Caco-2 (cell line): ENCODE measurements around the gene MED20. TPM values are rescaled to one million over a fixed set of nuclear protein-coding genes. Genes with fewer than 3 reads are reported as not detected.
"Not testable (repeated sequence)": the region's sequence is repeated elsewhere in the genome, so short reads cannot be mapped to it uniquely, and the experiment has no call there.

Source experiments
- BruUV-seq: library from RNA; stranded (reverse); fragments of 400-500 nt; replicated peaks from 2 replicates; lab custom pipeline; 2021; lab: Mats Ljungman, UMichigan
- CTCF ChIA-PET: fragments of 300-600 bp; sonication (Branson Sonifier 250); formaldehyde crosslinking; loops from one replicate; lab custom pipeline; 2022; ENCODE audit warnings: antibody characterized with exemption; lab: Charles Lee
- POLR2A ChIA-PET: fragments of 300-600 bp; sonication (Branson Sonifier 250); formaldehyde crosslinking; loops from one replicate; lab custom pipeline; 2022; ENCODE audit warnings: antibody characterized with exemption; lab: Charles Lee
- DNase-seq, 2 experiments: peaks; one replicate each; pipeline versions ENCODE4 v3.0.0 to v3.0.0-alpha.2; 2020 to 2022
- H3K27me3 ChIP-seq: replicated peaks from 2 replicates; pipeline ENCODE4 v1.6.0; 2011; ENCODE audit warnings: low read length; ENCODE audit not compliant: control insufficient read depth, insufficient read depth
- H3K36me3 ChIP-seq: 2 replicates; pipeline ENCODE4 v1.5.1; 2011; ENCODE audit warnings: low read length; ENCODE audit not compliant: control insufficient read depth, insufficient read depth
- H3K4me1 ChIP-seq: fragments of 250-450 bp; sonication (Bioruptor Pico); 2 replicates; pipeline ENCODE4 v1.5.1; 2020; ENCODE audit warnings: mild to moderate bottlenecking
- H3K4me3 ChIP-seq: 2 replicates; pipeline ENCODE4 v1.5.1; 2011; ENCODE audit warnings: low read depth, mild to moderate bottlenecking, control low read depth, low read length
- H3K9me3 ChIP-seq: fragments of 250-450 bp; sonication (Bioruptor Pico); 2 replicates; pipeline ENCODE4 v1.5.1; 2020; ENCODE audit warnings: mild to moderate bottlenecking, moderate library complexity
- H3K27ac Mint-ChIP-seq: one replicate; pipeline ENCODE4 v1.8.0; 2022; ENCODE audit warnings: mixed read lengths; ENCODE audit not compliant: unreplicated experiment
- H3K27me3 Mint-ChIP-seq: one replicate; pipeline ENCODE4 v1.8.0; 2022; ENCODE audit warnings: mixed read lengths; ENCODE audit not compliant: insufficient read depth, unreplicated experiment
- H3K36me3 Mint-ChIP-seq: one replicate; pipeline ENCODE4 v1.8.0; 2022; ENCODE audit warnings: mild to moderate bottlenecking, mixed read lengths; ENCODE audit not compliant: insufficient read depth, unreplicated experiment
- H3K4me1 Mint-ChIP-seq: one replicate; pipeline ENCODE4 v1.8.0; 2022; ENCODE audit warnings: low read depth, mixed read lengths; ENCODE audit not compliant: unreplicated experiment
- H3K4me3 Mint-ChIP-seq: one replicate; pipeline ENCODE4 v1.8.0; 2022; ENCODE audit warnings: mild to moderate bottlenecking, moderate library complexity, mixed read lengths; ENCODE audit not compliant: unreplicated experiment
- H3K9me3 Mint-ChIP-seq: one replicate; pipeline ENCODE4 v1.8.0; 2022; ENCODE audit warnings: mixed read lengths; ENCODE audit not compliant: unreplicated experiment
- intact Hi-C: fragments of 100-400 bp; cut with micrococcal nuclease; formaldehyde crosslinking; loops from one replicate; pipeline ENCODE4 v1.10.0; 2022; ENCODE audit not compliant: unreplicated experiment
- total RNA-seq: library from RNA; stranded (reverse); gene quantifications from 2 replicates; pipeline ENCODE4 v1.2.3, GENCODE V29; 2022
- TF ChIP-seq, protein P1 (sequence below), 2 experiments: fragments of 200-600 bp in 1 of 2; IDR thresholded peaks; 1 replicate in 1 of 2; 2 replicates in 1 of 2; pipeline versions ENCODE4 v1.5.1 to v1.8.0; 2011 to 2022; ENCODE audit warnings: antibody characterized with exemption in 1 of 2, control low read depth in 1 of 2, inconsistent platforms in 1 of 2, low read depth in 1 of 2, low read length in 1 of 2, mild to moderate bottlenecking in 1 of 2, moderate library complexity in 1 of 2; ENCODE audit not compliant: insufficient read depth in 1 of 2, severe bottlenecking in 1 of 2, unreplicated experiment in 1 of 2

Gene MED20
- total RNA-seq, 1 experiment from 2014 or later: 43.7 TPM

DNA sequence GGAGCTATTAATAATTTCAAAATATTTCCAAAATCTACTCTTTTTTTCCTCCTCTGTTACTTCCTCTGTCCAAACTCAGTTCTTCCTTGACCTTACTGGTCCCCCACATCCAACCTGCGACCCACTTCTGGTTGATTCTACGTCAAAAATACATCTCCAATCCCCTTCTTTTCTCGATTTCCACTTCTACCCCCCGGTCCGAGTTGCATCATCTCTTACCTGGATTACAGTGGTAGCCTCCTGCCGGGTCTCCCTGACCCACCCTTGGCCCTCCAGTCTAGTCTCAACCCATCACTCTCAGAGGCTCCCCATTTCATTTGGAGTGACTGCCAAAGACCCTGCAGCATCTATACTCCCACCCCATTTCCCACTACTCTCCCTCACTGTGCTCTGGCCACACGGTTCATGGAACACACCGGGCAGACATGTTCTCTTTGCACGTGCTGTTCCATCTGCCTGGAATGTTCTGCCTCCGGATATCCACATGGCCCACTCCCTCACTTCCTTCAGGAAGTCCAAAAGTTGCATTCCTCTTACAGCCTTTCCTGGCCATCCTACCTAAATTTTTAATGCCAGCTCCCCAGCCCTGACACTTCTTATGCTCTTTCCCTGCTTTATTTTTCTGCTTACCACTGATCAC is 26.8 kb upstream of the MED20 start:
- DNase-seq: no peak
- Histone ChIP-seq H3K4me3 (no peak overlapping the region), H3K27me3 (no peaks in the 10 kb centered on the region), H3K9me3 (no peaks in the 10 kb centered on the region), H3K36me3 (no peaks in the 10 kb centered on the region), H3K4me1 (no peaks in the 10 kb centered on the region)
- Mint-ChIP-seq H3K36me3 (no peaks in the 10 kb centered on the region), H3K9me3 (no peaks in the 10 kb centered on the region), H3K4me3 (no peak overlapping the region), H3K27me3 (no peaks in the 10 kb centered on the region), H3K27ac (no peak overlapping the region), H3K4me1 (no peaks in the 10 kb centered on the region)
- no TSS peak for BruUV-seq
- POLR2A ChIA-PET: no interaction called here
- CTCF ChIA-PET: no interaction called here
- intact Hi-C loops: no loop called here
- TF ChIP-seq, protein P1, sequence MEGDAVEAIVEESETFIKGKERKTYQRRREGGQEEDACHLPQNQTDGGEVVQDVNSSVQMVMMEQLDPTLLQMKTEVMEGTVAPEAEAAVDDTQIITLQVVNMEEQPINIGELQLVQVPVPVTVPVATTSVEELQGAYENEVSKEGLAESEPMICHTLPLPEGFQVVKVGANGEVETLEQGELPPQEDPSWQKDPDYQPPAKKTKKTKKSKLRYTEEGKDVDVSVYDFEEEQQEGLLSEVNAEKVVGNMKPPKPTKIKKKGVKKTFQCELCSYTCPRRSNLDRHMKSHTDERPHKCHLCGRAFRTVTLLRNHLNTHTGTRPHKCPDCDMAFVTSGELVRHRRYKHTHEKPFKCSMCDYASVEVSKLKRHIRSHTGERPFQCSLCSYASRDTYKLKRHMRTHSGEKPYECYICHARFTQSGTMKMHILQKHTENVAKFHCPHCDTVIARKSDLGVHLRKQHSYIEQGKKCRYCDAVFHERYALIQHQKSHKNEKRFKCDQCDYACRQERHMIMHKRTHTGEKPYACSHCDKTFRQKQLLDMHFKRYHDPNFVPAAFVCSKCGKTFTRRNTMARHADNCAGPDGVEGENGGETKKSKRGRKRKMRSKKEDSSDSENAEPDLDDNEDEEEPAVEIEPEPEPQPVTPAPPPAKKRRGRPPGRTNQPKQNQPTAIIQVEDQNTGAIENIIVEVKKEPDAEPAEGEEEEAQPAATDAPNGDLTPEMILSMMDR (IDR thresholded peaks at IDR 0.05; ENCODE audit: insufficient read depth in 1 of 2, low read depth in 1 of 2, low read length in 1 of 2, severe bottlenecking in 1 of 2, unreplicated experiment in 1 of 2): no peak

DNA sequence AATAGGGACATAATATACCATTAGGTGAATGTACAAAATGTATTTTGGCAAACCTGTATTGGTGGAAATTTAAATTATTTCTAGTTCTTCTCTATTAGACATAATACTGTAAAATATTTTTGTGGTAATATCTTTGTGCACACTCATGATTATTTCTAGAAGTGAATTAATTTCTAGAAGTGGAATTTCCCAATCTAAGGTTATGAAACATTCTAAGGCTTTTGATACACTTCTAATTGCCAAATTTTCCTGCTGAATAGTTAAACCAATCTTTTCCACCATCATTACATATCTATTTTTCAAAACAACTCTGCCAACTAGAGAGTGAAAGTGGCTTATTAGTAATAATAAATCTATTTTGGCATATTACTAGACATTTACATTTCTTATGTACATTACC is 22.5 kb upstream of the MED20 start:
- Mint-ChIP-seq H3K36me3 (peaks cover 11% of the 10 kb centered on the region), H3K27me3 (no peaks in the 10 kb centered on the region), H3K27ac (no peak overlapping the region), H3K4me3 (no peak overlapping the region), H3K4me1 (peaks cover 17% of the 10 kb centered on the region), H3K9me3 (no peaks in the 10 kb centered on the region)
- ChIA-PET CTCF (no interaction called here), POLR2A (no interaction called here)
- no peak for DNase-seq
- intact Hi-C loops: no loop called here
- no peak overlapping the region for H3K4me3 ChIP-seq
- TF ChIP-seq, protein P1 (IDR thresholded peaks at IDR 0.05; ENCODE audit: insufficient read depth in 1 of 2, low read depth in 1 of 2, low read length in 1 of 2, severe bottlenecking in 1 of 2, unreplicated experiment in 1 of 2): no peak
- no peaks in the 10 kb centered on the region for H3K27me3 ChIP-seq
- H3K36me3 ChIP-seq: no peaks in the 10 kb centered on the region
- no TSS peak for BruUV-seq
- H3K9me3 ChIP-seq: no peaks in the 10 kb centered on the region
- peaks cover 17% of the 10 kb centered on the region for H3K4me1 ChIP-seq

DNA sequence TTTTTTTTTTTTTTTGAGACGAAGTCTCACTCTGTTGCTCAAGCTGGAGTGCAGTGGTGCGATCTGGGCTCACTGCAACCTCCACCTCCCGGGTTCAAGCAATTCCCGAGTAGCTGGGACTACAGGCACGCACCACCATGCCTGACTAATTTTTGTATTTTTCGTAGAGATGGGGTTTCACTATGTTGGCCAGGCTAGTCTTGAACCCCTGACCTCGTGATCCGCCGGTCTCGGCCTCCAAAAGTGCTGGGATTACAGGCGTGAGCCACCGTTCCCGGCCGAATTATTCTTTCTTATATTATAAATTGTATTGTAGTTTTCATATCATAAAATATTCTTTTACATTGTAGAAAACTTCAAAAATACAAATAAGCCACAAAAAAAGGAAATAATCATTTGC is 21.9 kb upstream of the MED20 start:
- H3K27ac Mint-ChIP-seq, intact Hi-C loops, DNase-seq, POLR2A ChIA-PET, H3K9me3 Mint-ChIP-seq, H3K36me3 ChIP-seq, H3K9me3 ChIP-seq, H3K4me3 ChIP-seq, BruUV-seq, H3K27me3 Mint-ChIP-seq, H3K27me3 ChIP-seq: not testable (repeated sequence)
- peaks cover 17% of the 10 kb centered on the region for H3K4me1 Mint-ChIP-seq
- peaks cover 11% of the 10 kb centered on the region for H3K36me3 Mint-ChIP-seq
- CTCF ChIA-PET: interaction anchor here (0.6 to 1.3 kb wide), 3 partner anchors 22 to 142 kb away, joined by 3 to 7 read pairs (median 4); partner anchors contain the start of gene MED20
- peak overlapping the region; percentile 80 for H3K4me3 Mint-ChIP-seq
- peaks cover 17% of the 10 kb centered on the region for H3K4me1 ChIP-seq
